ENCODE results near the gene SNAPC4. TPM values are rescaled to one million over a fixed set of nuclear protein-coding genes. Genes with fewer than 3 reads are reported as not detected.

SNAPC4 gene
- total and polyA plus RNA-seq, 9 of the 15 experiments (the other 6 are each of a cell fraction or from before 2014, with no cell fraction given): 0.21 to 21.8 (median 8.8) TPM

DNA sequence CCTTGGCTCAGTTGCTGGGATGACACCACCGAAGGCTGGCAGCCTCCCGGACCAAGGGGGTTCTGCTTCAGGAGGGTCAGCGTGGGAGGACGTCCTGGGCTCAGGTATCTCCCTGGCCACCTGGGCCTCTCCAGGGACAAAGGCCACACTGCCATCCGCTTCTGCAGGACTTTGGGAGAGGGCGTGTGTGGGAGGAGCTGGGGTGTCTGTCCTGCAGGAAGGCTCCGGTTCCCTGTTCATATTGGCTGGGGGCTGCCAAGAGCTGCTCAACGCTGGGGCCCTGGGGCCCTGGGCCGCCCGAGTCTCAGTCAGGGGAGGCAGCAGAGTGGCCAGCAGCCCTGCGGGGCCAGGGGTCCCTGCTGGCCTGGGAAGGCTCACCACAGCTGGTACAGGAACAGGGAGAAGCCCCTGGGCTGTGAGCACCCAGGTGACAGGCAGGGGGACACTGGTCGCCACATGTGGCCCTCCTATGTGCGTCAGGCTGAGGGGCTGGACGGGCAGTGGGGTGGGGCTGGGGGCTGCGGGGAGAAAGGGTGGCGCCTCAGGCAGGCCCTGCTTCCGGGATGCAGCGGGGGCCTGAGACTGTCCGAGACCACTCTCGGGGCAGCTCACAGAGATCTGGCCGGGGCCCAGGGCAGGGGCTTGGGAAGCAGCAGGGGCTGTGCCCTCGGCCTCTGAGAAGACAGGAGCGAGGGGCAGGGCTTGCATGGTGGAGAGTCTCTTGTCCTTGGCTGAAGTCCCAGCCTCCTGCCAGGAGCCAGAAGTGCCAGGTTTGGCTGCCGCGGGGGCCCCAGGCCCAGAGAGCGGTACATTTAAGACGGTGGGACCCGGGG is 21.6 kb downstream of the SNAPC4 start (continued):
- TF ChIP-seq, protein P1, sequence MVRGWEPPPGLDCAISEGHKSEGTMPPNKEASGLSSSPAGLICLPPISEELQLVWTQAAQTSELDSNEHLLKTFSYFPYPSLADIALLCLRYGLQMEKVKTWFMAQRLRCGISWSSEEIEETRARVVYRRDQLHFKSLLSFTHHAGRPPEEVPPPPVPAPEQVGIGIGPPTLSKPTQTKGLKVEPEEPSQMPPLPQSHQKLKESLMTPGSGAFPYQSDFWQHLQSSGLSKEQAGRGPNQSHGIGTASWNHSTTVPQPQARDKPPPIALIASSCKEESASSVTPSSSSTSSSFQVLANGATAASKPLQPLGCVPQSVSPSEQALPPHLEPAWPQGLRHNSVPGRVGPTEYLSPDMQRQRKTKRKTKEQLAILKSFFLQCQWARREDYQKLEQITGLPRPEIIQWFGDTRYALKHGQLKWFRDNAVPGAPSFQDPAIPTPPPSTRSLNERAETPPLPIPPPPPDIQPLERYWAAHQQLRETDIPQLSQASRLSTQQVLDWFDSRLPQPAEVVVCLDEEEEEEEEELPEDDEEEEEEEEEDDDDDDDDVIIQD (CRISPR knock-in tag; IDR thresholded peaks at IDR 0.05): no peak
- TF ChIP-seq HSF4 (CRISPR knock-in tag; IDR thresholded peaks at IDR 0.05; ENCODE audit: borderline replicate concordance): no peak

DNA sequence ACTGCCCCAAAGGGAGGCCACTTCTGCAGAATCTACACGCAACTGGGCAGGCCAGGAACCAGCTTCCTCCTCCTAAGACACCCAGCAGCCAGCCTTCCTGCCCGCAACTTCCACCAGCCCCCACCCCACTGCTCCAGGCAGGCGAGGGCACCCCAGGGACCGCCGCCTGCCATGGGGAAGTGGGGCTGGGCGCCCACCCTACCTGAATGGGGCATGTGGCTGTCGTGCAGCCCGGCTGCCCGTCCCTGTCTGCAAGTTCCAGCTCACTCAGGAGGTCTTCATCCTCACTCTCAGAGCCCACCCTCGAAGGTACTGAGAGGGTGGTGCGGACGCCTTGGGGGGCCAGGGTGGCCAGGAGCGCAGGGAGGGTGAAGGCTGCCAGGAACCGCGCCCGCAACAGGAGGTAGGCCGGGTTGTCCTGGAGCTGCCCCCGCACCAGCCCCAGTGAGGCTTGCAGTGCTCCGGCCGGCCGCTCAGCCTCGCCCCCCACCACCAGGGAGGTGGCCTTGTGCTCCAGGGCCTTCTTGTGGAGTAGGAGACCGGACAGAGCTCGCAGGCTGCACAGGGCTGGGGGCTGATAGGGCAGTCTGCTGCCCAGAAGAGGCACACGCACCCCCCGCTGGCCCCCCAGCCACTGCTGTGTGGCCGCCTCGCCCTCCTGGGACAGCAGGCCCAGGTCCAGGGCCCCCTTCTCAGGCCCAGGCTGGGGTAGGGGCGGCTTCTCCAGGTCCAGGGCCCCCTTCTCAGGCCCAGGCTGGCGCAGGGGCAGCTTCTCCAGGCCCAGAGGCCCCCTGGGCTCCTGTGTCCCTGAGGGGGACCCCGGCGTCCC is 22.4 kb downstream of the SNAPC4 start:
- H3K9ac ChIP-seq (ENCODE audit: insufficient read depth in 1 of 2, low read depth in 2 of 2, low read length in 2 of 2): peak overlapping the region in 1 of 2 experiments; percentile 40; a peak in 2 of 4 replicates
- no peak for FAIRE-seq
- no TSS peak for BruUV-seq (replicated peaks)
- ATAC-seq: no peak
- no peak overlapping the region for H3K4me2 ChIP-seq (ENCODE audit: insufficient read depth, low read length)
- H3K79me2 ChIP-seq (ENCODE audit: control insufficient read depth, insufficient read depth, low read length): peaks cover 14% of the 10 kb centered on the region
- no peaks in the 10 kb centered on the region for H3K9me3 ChIP-seq (replicated peaks; ENCODE audit: control insufficient read depth, insufficient read depth, low read depth, low read length)
- ChIA-PET POLR2A (interaction anchor here (0.7 to 1.9 kb wide), 3 partner anchors 10 to 32 kb away, joined by 3 to 8 read pairs (median 3); no protein-coding TSS in a partner anchor), CTCF (ENCODE audit: low intra/inter-chr PET ratio) (no interaction called here)
- in situ Hi-C loops (cut with MboI) (no loop called here), intact Hi-C loops (cut with micrococcal nuclease) (no loop called here)
- peak; percentile 38; the same call in 1 of the 2 replicates for TF ChIP-seq RBFOX2 (IDR thresholded peaks at IDR 0.05; ENCODE audit: low read depth, low read length)
- TF ChIP-seq HLTF (IDR thresholded peaks at IDR 0.05): no peak
- TF ChIP-seq, protein P2, sequence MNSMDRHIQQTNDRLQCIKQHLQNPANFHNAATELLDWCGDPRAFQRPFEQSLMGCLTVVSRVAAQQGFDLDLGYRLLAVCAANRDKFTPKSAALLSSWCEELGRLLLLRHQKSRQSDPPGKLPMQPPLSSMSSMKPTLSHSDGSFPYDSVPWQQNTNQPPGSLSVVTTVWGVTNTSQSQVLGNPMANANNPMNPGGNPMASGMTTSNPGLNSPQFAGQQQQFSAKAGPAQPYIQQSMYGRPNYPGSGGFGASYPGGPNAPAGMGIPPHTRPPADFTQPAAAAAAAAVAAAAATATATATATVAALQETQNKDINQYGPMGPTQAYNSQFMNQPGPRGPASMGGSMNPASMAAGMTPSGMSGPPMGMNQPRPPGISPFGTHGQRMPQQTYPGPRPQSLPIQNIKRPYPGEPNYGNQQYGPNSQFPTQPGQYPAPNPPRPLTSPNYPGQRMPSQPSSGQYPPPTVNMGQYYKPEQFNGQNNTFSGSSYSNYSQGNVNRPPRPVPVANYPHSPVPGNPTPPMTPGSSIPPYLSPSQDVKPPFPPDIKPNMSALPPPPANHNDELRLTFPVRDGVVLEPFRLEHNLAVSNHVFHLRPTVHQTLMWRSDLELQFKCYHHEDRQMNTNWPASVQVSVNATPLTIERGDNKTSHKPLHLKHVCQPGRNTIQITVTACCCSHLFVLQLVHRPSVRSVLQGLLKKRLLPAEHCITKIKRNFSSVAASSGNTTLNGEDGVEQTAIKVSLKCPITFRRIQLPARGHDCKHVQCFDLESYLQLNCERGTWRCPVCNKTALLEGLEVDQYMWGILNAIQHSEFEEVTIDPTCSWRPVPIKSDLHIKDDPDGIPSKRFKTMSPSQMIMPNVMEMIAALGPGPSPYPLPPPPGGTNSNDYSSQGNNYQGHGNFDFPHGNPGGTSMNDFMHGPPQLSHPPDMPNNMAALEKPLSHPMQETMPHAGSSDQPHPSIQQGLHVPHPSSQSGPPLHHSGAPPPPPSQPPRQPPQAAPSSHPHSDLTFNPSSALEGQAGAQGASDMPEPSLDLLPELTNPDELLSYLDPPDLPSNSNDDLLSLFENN (IDR thresholded peaks at IDR 0.05; ENCODE audit: low read depth in 2 of 2, low read length in 2 of 2): no peak
- peak; percentile 58 for TF ChIP-seq POLR2G (IDR thresholded peaks at IDR 0.05; ENCODE audit: low read depth, low read length)
- peaks cover 3 to 61% of the 10 kb centered on the region in 2 experiments; a peak in 3 of 5 replicates for H3K4me1 ChIP-seq (replicated peaks in 1 of 2; ENCODE audit: control insufficient read depth in 2 of 2, insufficient read depth in 2 of 2, low read length in 2 of 2)
- WGBS (ENCODE audit: insufficient coverage, low coverage, missing lambda C conversion rate): 97% methylated on average over 22 of the region's 32 CpGs
- H3K27me3 ChIP-seq (ENCODE audit: control insufficient read depth in 2 of 2, insufficient read depth in 2 of 2, low read length in 2 of 2): no peaks in the 10 kb centered on the region
- H2AFZ ChIP-seq (ENCODE audit: low read depth, low read length): no peak overlapping the region
- no peaks in the 10 kb centered on the region for H4K20me1 ChIP-seq (replicated peaks; ENCODE audit: control insufficient read depth, insufficient read depth, low read length)
- H3K4me3 ChIP-seq: no peak overlapping the region
- no peak overlapping the region for H3K27ac ChIP-seq (ENCODE audit: extremely low read depth, low read depth, low read length)
- no peaks in the 10 kb centered on the region for H3K9me1 ChIP-seq (ENCODE audit: control insufficient read depth, insufficient read depth, low read length)
- no peak for DNase-seq (ENCODE audit: extremely low read depth in 1 of 4, low spot score in 3 of 4)
- peaks cover 85% of the 10 kb centered on the region; the same call in 2 of the 3 replicates for H3K36me3 ChIP-seq (ENCODE audit: control insufficient read depth, insufficient read depth, low read length)
